ENCODE data around the gene VWA1.

VWA1 gene

GRCh38 chr1:1400576-1401456 lies 34.7 kb upstream of the VWA1 start:
- no peak for TF ChIP-seq CTCF (IDR thresholded peaks at IDR 0.05)

GRCh38 chr1:1401457-1402010 lies 34.0 kb upstream of the VWA1 start:
- TF ChIP-seq CTCF (IDR thresholded peaks at IDR 0.05): no peak

- peak; percentile 80 for TF ChIP-seq CTCF (IDR thresholded peaks at IDR 0.05)
Measured at GRCh38 chr1:1402072-1402900, 33.2 kb upstream of the VWA1 start.

- TF ChIP-seq CTCF (IDR thresholded peaks at IDR 0.05): no peak
Measured at GRCh38 chr1:1403653-1404052, 31.8 kb upstream of the VWA1 start.

GRCh38 chr1:1406101-1406820 lies 29.2 kb upstream of the VWA1 start:
- TF ChIP-seq CTCF (IDR thresholded peaks at IDR 0.05): no peak

- TF ChIP-seq CTCF (IDR thresholded peaks at IDR 0.05): no peak
Measured at GRCh38 chr1:1406821-1407635, 28.5 kb upstream of the VWA1 start, which contains the start of gene MRPL20. TSS of gene MRPL20 (minus strand) at chr1:1407293. CDS start at chr1:1407217, 76 bp downstream.

Data from LNCAP (cell line).